ENCODE data around the gene SEC22C. TPM values are rescaled to one million over a fixed set of nuclear protein-coding genes. Genes with fewer than 3 reads are reported as not detected.

SEC22C gene
- polyA plus RNA-seq, 3 donors: 15.3 to 28.4 (median 27.4) TPM

DNA sequence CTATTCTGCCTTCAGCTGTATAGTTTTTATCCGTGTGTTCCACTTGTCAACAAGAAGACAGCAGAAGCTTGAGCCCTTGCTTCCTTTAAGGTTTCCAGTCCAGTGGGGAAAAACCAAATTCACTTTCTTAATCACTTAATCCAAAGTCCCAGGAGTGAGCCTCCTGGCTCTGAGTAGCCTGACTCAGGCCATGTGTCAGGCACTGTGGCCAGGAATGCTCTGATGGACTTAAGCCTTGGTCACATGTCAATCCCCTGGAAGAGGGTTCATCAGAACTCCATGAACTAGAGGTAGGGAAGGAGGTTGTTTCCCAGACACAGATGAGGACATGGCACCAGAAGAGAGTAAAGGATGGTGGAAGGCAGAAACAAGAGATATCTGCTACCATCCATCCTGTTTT is 70.6 kb downstream of the SEC22C start:
- H3K9ac ChIP-seq (ENCODE audit: insufficient read depth, low read length, poor library complexity, severe bottlenecking): no peak overlapping the region
- DNase-seq: no peak
- H3K4me1 Mint-ChIP-seq: peaks cover 60% of the 10 kb centered on the region
- no peak overlapping the region for H3K4me3 ChIP-seq (replicated peaks in 1 of 3; ENCODE audit: low read depth in 2 of 3, low read length in 3 of 3)
- H3K36me3 ChIP-seq (replicated peaks in 1 of 2; ENCODE audit: control insufficient read depth in 1 of 2, insufficient read depth in 2 of 2, low read length in 2 of 2): peaks cover 12 to 47% of the 10 kb centered on the region in 2 donors
- peaks cover 51 to 62% of the 10 kb centered on the region in 2 donors for H3K4me1 ChIP-seq (ENCODE audit: control insufficient read depth in 1 of 2, insufficient read depth in 2 of 2, low read length in 2 of 2)
- H3K27ac Mint-ChIP-seq: no peak overlapping the region
- intact Hi-C loops (cut with micrococcal nuclease): no loop called here
- no peak overlapping the region for H2AFZ ChIP-seq (ENCODE audit: insufficient read depth, low read depth, low read length, poor library complexity, severe bottlenecking)
- no peaks in the 10 kb centered on the region for H3K9me3 Mint-ChIP-seq
- peaks cover 56 to 70% of the 10 kb centered on the region in 2 donors for H3K36me3 Mint-ChIP-seq
- H3K4me2 ChIP-seq (replicated peaks; ENCODE audit: extremely low read depth, low read length, poor library complexity, severe bottlenecking): no peak overlapping the region
- peaks cover 59% of the 10 kb centered on the region for H4K20me1 ChIP-seq (ENCODE audit: insufficient read depth, low read length)
- H3K27me3 ChIP-seq (ENCODE audit: control insufficient read depth in 2 of 2, insufficient read depth in 2 of 2, low read length in 2 of 2): no peaks in the 10 kb centered on the region
- no peaks in the 10 kb centered on the region for H3K9me3 ChIP-seq (replicated peaks in 1 of 2; ENCODE audit: control insufficient read depth in 1 of 2, insufficient read depth in 1 of 2, low read length in 2 of 2)
- H3K27ac ChIP-seq (ENCODE audit: low read depth in 1 of 2, low read length in 2 of 2): peak overlapping the region in 1 of 2 donors; percentile 29
- H3K4me3 Mint-ChIP-seq: no peak overlapping the region
- 100% methylated on average over 1 of the region's 1 CpG for WGBS (ENCODE audit: insufficient coverage)
- TF ChIP-seq, protein P1, sequence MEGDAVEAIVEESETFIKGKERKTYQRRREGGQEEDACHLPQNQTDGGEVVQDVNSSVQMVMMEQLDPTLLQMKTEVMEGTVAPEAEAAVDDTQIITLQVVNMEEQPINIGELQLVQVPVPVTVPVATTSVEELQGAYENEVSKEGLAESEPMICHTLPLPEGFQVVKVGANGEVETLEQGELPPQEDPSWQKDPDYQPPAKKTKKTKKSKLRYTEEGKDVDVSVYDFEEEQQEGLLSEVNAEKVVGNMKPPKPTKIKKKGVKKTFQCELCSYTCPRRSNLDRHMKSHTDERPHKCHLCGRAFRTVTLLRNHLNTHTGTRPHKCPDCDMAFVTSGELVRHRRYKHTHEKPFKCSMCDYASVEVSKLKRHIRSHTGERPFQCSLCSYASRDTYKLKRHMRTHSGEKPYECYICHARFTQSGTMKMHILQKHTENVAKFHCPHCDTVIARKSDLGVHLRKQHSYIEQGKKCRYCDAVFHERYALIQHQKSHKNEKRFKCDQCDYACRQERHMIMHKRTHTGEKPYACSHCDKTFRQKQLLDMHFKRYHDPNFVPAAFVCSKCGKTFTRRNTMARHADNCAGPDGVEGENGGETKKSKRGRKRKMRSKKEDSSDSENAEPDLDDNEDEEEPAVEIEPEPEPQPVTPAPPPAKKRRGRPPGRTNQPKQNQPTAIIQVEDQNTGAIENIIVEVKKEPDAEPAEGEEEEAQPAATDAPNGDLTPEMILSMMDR (IDR thresholded peaks at IDR 0.05): no peak
- H3K27me3 Mint-ChIP-seq (ENCODE audit: low read depth in 3 of 3): peaks cover 1 to 6% (median 1%) of the 10 kb centered on the region in 3 donors
- H3K79me2 ChIP-seq (ENCODE audit: insufficient read depth, low read length): peaks cover 4% of the 10 kb centered on the region

DNA sequence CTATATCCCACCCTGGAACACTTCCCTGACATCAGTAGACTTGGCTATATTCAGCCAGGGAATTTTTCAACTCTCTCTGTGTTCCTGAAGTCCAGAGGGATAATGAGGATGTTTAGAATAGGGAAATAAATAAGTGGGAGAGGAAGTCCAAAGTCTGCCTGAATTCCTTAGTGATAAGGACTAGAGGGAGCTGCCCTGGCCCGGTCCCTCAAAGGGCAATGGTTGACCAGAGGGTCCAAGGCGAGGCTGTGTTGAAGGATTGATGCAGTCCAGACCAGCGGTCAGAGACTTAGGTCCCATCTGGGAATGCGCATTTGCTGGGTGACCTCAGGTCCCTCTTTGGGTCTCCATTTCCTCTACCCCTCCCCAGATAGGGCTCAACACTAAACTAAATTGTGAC is 71.4 kb downstream of the SEC22C start:
- Histone ChIP-seq H3K9me3 (replicated peaks in 1 of 2; ENCODE audit: control insufficient read depth in 1 of 2, insufficient read depth in 1 of 2, low read length in 2 of 2) (no peaks in the 10 kb centered on the region), H3K27me3 (ENCODE audit: control insufficient read depth in 2 of 2, insufficient read depth in 2 of 2, low read length in 2 of 2) (no peaks in the 10 kb centered on the region), H3K4me3 (replicated peaks in 1 of 3; ENCODE audit: low read depth in 2 of 3, low read length in 3 of 3) (no peak overlapping the region), H3K27ac (ENCODE audit: low read depth in 1 of 2, low read length in 2 of 2) (peak overlapping the region in 1 of 2 donors; percentile 48), H3K9ac (ENCODE audit: insufficient read depth, low read length, poor library complexity, severe bottlenecking) (no peak overlapping the region), H3K4me2 (replicated peaks; ENCODE audit: extremely low read depth, low read length, poor library complexity, severe bottlenecking) (no peak overlapping the region), H3K36me3 (replicated peaks in 1 of 2; ENCODE audit: control insufficient read depth in 1 of 2, insufficient read depth in 2 of 2, low read length in 2 of 2) (peaks cover 12 to 38% of the 10 kb centered on the region in 2 donors), H2AFZ (ENCODE audit: insufficient read depth, low read depth, low read length, poor library complexity, severe bottlenecking) (no peak overlapping the region), H3K79me2 (ENCODE audit: insufficient read depth, low read length) (peaks cover 7% of the 10 kb centered on the region), H4K20me1 (ENCODE audit: insufficient read depth, low read length) (peaks cover 66% of the 10 kb centered on the region), H3K4me1 (ENCODE audit: control insufficient read depth in 1 of 2, insufficient read depth in 2 of 2, low read length in 2 of 2) (peaks cover 57 to 71% of the 10 kb centered on the region in 2 donors)
- peaks cover 50 to 63% of the 10 kb centered on the region in 2 donors for H3K36me3 Mint-ChIP-seq
- H3K27me3 Mint-ChIP-seq (ENCODE audit: low read depth in 3 of 3): peaks cover 1 to 6% (median 1%) of the 10 kb centered on the region in 3 donors
- no peaks in the 10 kb centered on the region for H3K9me3 Mint-ChIP-seq
- no peak overlapping the region for H3K27ac Mint-ChIP-seq
- peaks cover 65% of the 10 kb centered on the region for H3K4me1 Mint-ChIP-seq
- 93% methylated on average over 3 of the region's 4 CpGs for WGBS (ENCODE audit: insufficient coverage)
- TF ChIP-seq, protein P1 (IDR thresholded peaks at IDR 0.05): no peak
- DNase-seq: no peak
- intact Hi-C loops (cut with micrococcal nuclease): no loop called here
- no peak overlapping the region for H3K4me3 Mint-ChIP-seq
